ENCODE data around the gene GABRR3. TPM values are rescaled to one million over a fixed set of nuclear protein-coding genes. Genes with fewer than 3 reads are reported as not detected.

The GABRR3 gene
- total RNA-seq, 2 donors from 2014 or later: not detected

DNA sequence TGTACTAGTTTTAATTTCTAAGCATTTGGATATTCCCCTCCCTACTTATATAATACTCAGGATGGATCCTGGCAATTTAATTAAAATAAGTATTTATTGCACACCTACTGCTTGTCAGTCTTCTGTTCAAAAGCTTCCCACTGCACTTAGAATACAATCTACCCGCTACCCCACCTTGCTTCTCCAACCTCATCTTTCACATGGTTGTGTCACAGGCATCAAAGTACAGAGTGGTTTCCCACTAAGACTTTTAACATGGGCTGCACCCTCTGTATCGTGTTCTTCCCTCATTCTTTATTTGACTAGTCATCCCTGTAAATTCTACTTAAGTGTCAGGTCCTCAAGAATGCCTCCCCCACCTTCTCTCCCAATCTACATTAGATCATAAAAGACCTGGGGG is 97.9 kb downstream of the GABRR3 start:
- ATAC-seq (no peak), DNase-seq (no peak)
- intact Hi-C loops (cut with DNase I): no loop called here

- DNase-seq (no peak), ATAC-seq (no peak)
- intact Hi-C loops (cut with DNase I): no loop called here
These were observed 99.3 kb downstream of the GABRR3 start for GRCh38 chr3:97935842-97936241.

Other genes starting within 250 kb of the GABRR3 start
- gene CRYBG3, start 213.3 kb downstream of the GABRR3 start, total RNA-seq: 10 to 100 TPM; 18.3 to 23.9 TPM
- gene RIOX2, start 62.9 kb downstream of the GABRR3 start, total RNA-seq: 10 to 100 TPM; 12.9 to 16.0 TPM
- not detected for gene OR5AC2, start 51.9 kb upstream of the GABRR3 start, total RNA-seq
- gene OR5H1, start 95.4 kb upstream of the GABRR3 start, total RNA-seq: not detected
- not detected for gene OR5H14, start 112.2 kb upstream of the GABRR3 start, total RNA-seq
- gene OR5H15, start 131.4 kb upstream of the GABRR3 start, total RNA-seq: not detected
- not detected for gene OR5H6, start 228.9 kb upstream of the GABRR3 start, total RNA-seq
- not detected for gene OR5H2, start 247.2 kb upstream of the GABRR3 start, total RNA-seq